Measurements from ENCODE around the gene PLEKHN1.
"Not testable (repeated sequence)": the region's sequence is repeated elsewhere in the genome, so short reads cannot be mapped to it uniquely, and the experiment has no call there.

- TF ChIP-seq EZH2 (IDR thresholded peaks at IDR 0.05; ENCODE audit: borderline replicate concordance); CTCF (IDR thresholded peaks at IDR 0.05; ENCODE audit: poor library complexity): not testable (repeated sequence)
These were observed 46.4 kb downstream of the PLEKHN1 start for GRCh38 chr1:1012736-1013104.

Data from hepatocyte (in vitro differentiated cells).